WTC11 (cell line): ENCODE measurements around the gene MTM1. TPM values are rescaled to one million over a fixed set of nuclear protein-coding genes. Genes with fewer than 3 reads are reported as not detected.

Experiments
- ATAC-seq: fragments of 200-7000 bp; cut with Tn5 transposase; 2 replicates; pipeline ENCODE4 v1.10.0; 2021; ENCODE audit warnings: mild to moderate bottlenecking, moderate library complexity
- CTCF ChIA-PET: fragments of 300-600 bp; sonication (Branson Sonifier 250); formaldehyde crosslinking; loops from one replicate; lab custom pipeline; 2021; ENCODE audit warnings: antibody characterized with exemption; lab: Charles Lee
- POLR2A ChIA-PET: fragments of 350-600 bp; sonication (Branson Sonifier 250); formaldehyde crosslinking; loops from one replicate; lab custom pipeline; 2021; ENCODE audit warnings: antibody characterized with exemption; lab: Charles Lee
- DNase-seq: peaks from one replicate; pipeline ENCODE4 v3.0.0; 2021; ENCODE audit warnings: low spot score
- H3K27ac Mint-ChIP-seq: 2 replicates; pipeline ENCODE4 v1.8.0; 2021; ENCODE audit warnings: mixed read lengths
- H3K27me3 Mint-ChIP-seq: 2 replicates; pipeline ENCODE4 v1.8.0; 2021; ENCODE audit warnings: low read depth, mild to moderate bottlenecking, moderate library complexity, mixed read lengths
- H3K36me3 Mint-ChIP-seq: 2 replicates; pipeline ENCODE4 v1.8.0; 2021; ENCODE audit warnings: mixed read lengths
- H3K4me1 Mint-ChIP-seq: 2 replicates; pipeline ENCODE4 v1.8.0; 2022; ENCODE audit warnings: mixed read lengths
- H3K4me3 Mint-ChIP-seq: 2 replicates; pipeline ENCODE4 v1.8.0; 2021; ENCODE audit warnings: mild to moderate bottlenecking, moderate library complexity, mixed read lengths
- H3K9me3 Mint-ChIP-seq: 2 replicates; pipeline ENCODE4 v1.8.0; 2021; ENCODE audit warnings: mixed read lengths
- ATF3 ChIP-seq: sonication (generic); formaldehyde crosslinking; conservative IDR thresholded peaks from 2 replicates; pipeline ENCODE4 v1.8.1; 2022; ENCODE audit warnings: mild to moderate bottlenecking, missing genetic modification reagents
- ATF6 ChIP-seq: sonication (generic); formaldehyde crosslinking; IDR thresholded peaks from 2 replicates; pipeline ENCODE4 v1.8.1; 2023; ENCODE audit warnings: mild to moderate bottlenecking, missing genetic modification reagents
- CDX4 ChIP-seq: fragments of 250-450 bp; sonication (Bioruptor Pico); IDR thresholded peaks from 2 replicates; pipeline ENCODE4 v1.9.0; 2021; ENCODE audit warnings: moderate library complexity, mild to moderate bottlenecking, inconsistent platforms, borderline replicate concordance
- CREB1 ChIP-seq: sonication (generic); formaldehyde crosslinking; IDR thresholded peaks from 2 replicates; pipeline ENCODE4 v1.8.0; 2023; ENCODE audit warnings: mild to moderate bottlenecking, missing genetic modification reagents
- EMX1 ChIP-seq: fragments of 250-450 bp; sonication (Bioruptor Pico); IDR thresholded peaks from 2 replicates; pipeline ENCODE4 v1.8.0; 2021; ENCODE audit warnings: mild to moderate bottlenecking
- HMGA2 ChIP-seq: fragments of 250-450 bp; sonication (Bioruptor Pico); IDR thresholded peaks from 2 replicates; pipeline ENCODE4 v1.4.0; 2021; ENCODE audit warnings: mild to moderate bottlenecking, moderate library complexity
- MXD4 ChIP-seq: fragments of 250-450 bp; sonication (Bioruptor Pico); IDR thresholded peaks from 2 replicates; pipeline ENCODE4 v1.8.0; 2021; ENCODE audit warnings: mild to moderate bottlenecking, moderate library complexity, borderline replicate concordance
- NFE2L1 ChIP-seq: sonication (generic); formaldehyde crosslinking; IDR thresholded peaks from 2 replicates; pipeline ENCODE4 v1.8.1; 2023; ENCODE audit warnings: missing genetic modification reagents
- NR3C1 ChIP-seq: sonication (generic); formaldehyde crosslinking; conservative IDR thresholded peaks from 2 replicates; pipeline ENCODE4 v1.8.1; 2023; ENCODE audit warnings: low read depth, mild to moderate bottlenecking, missing genetic modification reagents
- OVOL2 ChIP-seq: fragments of 250-450 bp; sonication (Bioruptor Pico); IDR thresholded peaks from 2 replicates; pipeline ENCODE4 v1.9.0; 2021; ENCODE audit warnings: mild to moderate bottlenecking, borderline replicate concordance
- RELA ChIP-seq: sonication (generic); formaldehyde crosslinking; IDR thresholded peaks from 2 replicates; pipeline ENCODE4 v1.8.1; 2022; ENCODE audit warnings: missing genetic modification reagents, mild to moderate bottlenecking, borderline replicate concordance
- STAT6 ChIP-seq: sonication (generic); formaldehyde crosslinking; conservative IDR thresholded peaks from 2 replicates; pipeline ENCODE4 v1.8.1; 2023; ENCODE audit warnings: mild to moderate bottlenecking, low read depth, missing genetic modification reagents, moderate library complexity
- TP53 ChIP-seq: sonication (generic); formaldehyde crosslinking; IDR thresholded peaks from 2 replicates; pipeline ENCODE4 v1.8.1; 2023; ENCODE audit warnings: mild to moderate bottlenecking, missing genetic modification reagents
- USF1 ChIP-seq: sonication (generic); formaldehyde crosslinking; IDR thresholded peaks from 2 replicates; pipeline ENCODE4 v1.8.0; 2022; ENCODE audit warnings: mild to moderate bottlenecking, missing genetic modification reagents
- ZNF416 ChIP-seq: fragments of 250-450 bp; sonication (Bioruptor Pico); IDR thresholded peaks from 2 replicates; pipeline ENCODE4 v1.9.0; 2021; ENCODE audit warnings: mild to moderate bottlenecking, inconsistent platforms
- ZSCAN18 ChIP-seq: fragments of 250-450 bp; sonication (Bioruptor Pico); IDR thresholded peaks from 2 replicates; pipeline ENCODE4 v2.1.2; 2022; ENCODE audit warnings: mild to moderate bottlenecking, moderate library complexity
- total RNA-seq: library from RNA; stranded (reverse); gene quantifications from 3 replicates; pipeline ENCODE4 v1.2.3, GENCODE V29; 2021

MTM1 gene
- total RNA-seq, 1 experiment from 2014 or later = 10.4 TPM

- no peak for TF ChIP-seq RELA (CRISPR knock-in tag)
- TF ChIP-seq OVOL2 (CRISPR knock-in tag) = no peak
- no peak for TF ChIP-seq NFE2L1 (CRISPR knock-in tag)
- TF ChIP-seq EMX1 = no peak
- no peak for TF ChIP-seq CREB1 (CRISPR knock-in tag)
- no peak for TF ChIP-seq ATF6 (CRISPR knock-in tag)
- TF ChIP-seq NR3C1 (CRISPR knock-in tag) = no peak
Measured at GRCh38 chrX:150635952-150636351, 67.5 kb downstream of the MTM1 start.

GRCh38 chrX:150642423-150642822 is 74.0 kb downstream of the MTM1 start:
- ChIA-PET CTCF (no interaction called here), POLR2A (no interaction called here)
- H3K36me3 Mint-ChIP-seq = 0 out of 2 replicates have a peak, but pooled peaks cover 4% of the 10 kb centered on the region
- no peak overlapping the region for H3K27ac Mint-ChIP-seq
- DNase-seq = no peak
- no peaks in the 10 kb centered on the region for H3K9me3 Mint-ChIP-seq
- no peaks in the 10 kb centered on the region for H3K4me1 Mint-ChIP-seq
- TF ChIP-seq NR3C1 (CRISPR knock-in tag) (no peak), ZNF416 (CRISPR knock-in tag) (no peak), ZSCAN18 (no peak), MXD4 (CRISPR knock-in tag) (no peak)
- ATAC-seq = no peak
- no peaks in the 10 kb centered on the region; the same call in 1 of the 2 replicates for H3K27me3 Mint-ChIP-seq
- H3K4me3 Mint-ChIP-seq = no peak overlapping the region

More at GRCh38 chrX:150635952-150636351, 67.5 kb downstream of the MTM1 start:
- Mint-ChIP-seq H3K27ac (no peak overlapping the region), H3K27me3 (no peaks in the 10 kb centered on the region; the same call in 1 of the 2 replicates), H3K36me3 (no peaks in the 10 kb centered on the region), H3K4me3 (no peak overlapping the region), H3K4me1 (peaks cover 8% of the 10 kb centered on the region), H3K9me3 (no peaks in the 10 kb centered on the region)
- no peak for ATAC-seq
- ChIA-PET CTCF (no interaction called here), POLR2A (no interaction called here)
- DNase-seq = no peak

- H3K9me3 Mint-ChIP-seq = no peaks in the 10 kb centered on the region
- no peaks in the 10 kb centered on the region for H3K27me3 Mint-ChIP-seq
- no peak for ATAC-seq
- H3K36me3 Mint-ChIP-seq = 0 out of 2 replicates have a peak, but pooled peaks cover 4% of the 10 kb centered on the region
- no peak overlapping the region for H3K27ac Mint-ChIP-seq
- TF ChIP-seq STAT6 (CRISPR knock-in tag) (no peak), ATF6 (CRISPR knock-in tag) (no peak), HMGA2 (CRISPR knock-in tag) (no peak), ATF3 (no peak), TP53 (CRISPR knock-in tag) (no peak), USF1 (no peak), CDX4 (CRISPR knock-in tag) (no peak)
- TF ChIP-seq, all 79 proteins: peak for 0
- POLR2A ChIA-PET = no interaction called here
- no peak overlapping the region for H3K4me3 Mint-ChIP-seq
- CTCF ChIA-PET = no interaction called here
- no peaks in the 10 kb centered on the region for H3K4me1 Mint-ChIP-seq
- no peak for DNase-seq
Measured at GRCh38 chrX:150643271-150643670, 74.8 kb downstream of the MTM1 start.
